Activated naive CD4-positive, alpha-beta T cell treated with anti-CD3 and anti-CD28 coated beads for 36 hours (primary cell): ENCODE measurements around the gene SLFN5. TPM values are rescaled to one million over a fixed set of nuclear protein-coding genes. Genes with fewer than 3 reads are reported as not detected.
"Not testable (repeated sequence)": the region's sequence is repeated elsewhere in the genome, so short reads cannot be mapped to it uniquely, and the experiment has no call there.

Experiments used
- CTCF ChIA-PET: fragments of 350-600 bp; sonication (Branson Sonifier 250); formaldehyde crosslinking; loops from one replicate; lab custom pipeline; 2021; ENCODE audit warnings: antibody characterized with exemption; lab: Charles Lee
- DNase-seq: peaks from one replicate; pipeline ENCODE4 v3.0.0-alpha.2; 2020
- H3K27ac Mint-ChIP-seq: one replicate; pipeline ENCODE4 v1.8.0; 2021; ENCODE audit warnings: mild to moderate bottlenecking, mixed read lengths
- H3K27me3 Mint-ChIP-seq: one replicate; pipeline ENCODE4 v1.8.0; 2021; ENCODE audit warnings: low read depth, mixed read lengths
- H3K36me3 Mint-ChIP-seq: one replicate; pipeline ENCODE4 v1.8.0; 2021; ENCODE audit warnings: low read depth, mixed read lengths
- H3K4me1 Mint-ChIP-seq: one replicate; pipeline ENCODE4 v1.8.0; 2021; ENCODE audit warnings: low read depth, mixed read lengths
- H3K4me3 Mint-ChIP-seq: one replicate; pipeline ENCODE4 v1.8.0; 2021; ENCODE audit warnings: mild to moderate bottlenecking, moderate library complexity, mixed read lengths
- H3K9me3 Mint-ChIP-seq: one replicate; pipeline ENCODE4 v1.8.0; 2021; ENCODE audit warnings: mixed read lengths
- intact Hi-C: fragments of 100-400 bp; cut with micrococcal nuclease; formaldehyde crosslinking; loops from one replicate; pipeline ENCODE4 v1.15.1; 2023
- total RNA-seq, 2 experiments: library from RNA; stranded (reverse); gene quantifications; one replicate each; pipeline ENCODE4 v1.2.3, GENCODE V29; 2021

The SLFN5 gene
- total RNA-seq, 2 experiments from 2014 or later, result 34.1 to 35.0 TPM

DNA sequence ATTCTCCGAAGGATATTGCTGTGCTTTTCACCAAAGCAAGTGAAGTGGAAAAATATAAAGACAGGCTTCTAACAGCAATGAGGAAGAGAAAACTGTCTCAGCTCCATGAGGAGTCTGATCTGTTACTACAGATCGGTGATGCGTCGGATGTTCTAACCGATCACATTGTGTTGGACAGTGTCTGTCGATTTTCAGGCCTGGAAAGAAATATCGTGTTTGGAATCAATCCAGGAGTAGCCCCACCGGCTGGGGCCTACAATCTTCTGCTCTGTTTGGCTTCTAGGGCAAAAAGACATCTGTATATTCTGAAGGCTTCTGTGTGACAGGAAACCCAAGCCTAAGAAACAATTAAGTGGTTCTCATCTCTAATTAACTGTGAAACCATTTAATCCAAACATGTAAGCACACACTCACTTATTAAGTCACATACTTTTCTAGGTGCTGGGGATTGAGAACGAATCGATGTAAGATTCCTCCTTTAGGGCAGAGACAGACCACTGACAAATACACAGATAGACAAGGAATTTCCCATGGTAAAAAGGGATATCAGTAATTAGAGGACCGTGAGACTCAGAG, 22.8 kb downstream of the SLFN5 start:
- Mint-ChIP-seq H3K27ac (no peak overlapping the region), H3K27me3 (no peaks in the 10 kb centered on the region), H3K36me3 (peaks cover 37% of the 10 kb centered on the region), H3K9me3 (no peaks in the 10 kb centered on the region), H3K4me3 (no peak overlapping the region), H3K4me1 (peaks cover 53% of the 10 kb centered on the region)
- DNase-seq, result no peak
- CTCF ChIA-PET, result interaction anchor here (0.7 to 2.1 kb wide), 3 partner anchors 8 to 87 kb away, joined by 3 to 4 read pairs (median 3); no protein-coding TSS in a partner anchor
- intact Hi-C loops, result no loop called here

- H3K36me3 Mint-ChIP-seq, H3K27ac Mint-ChIP-seq, H3K9me3 Mint-ChIP-seq, H3K4me3 Mint-ChIP-seq, intact Hi-C loops, H3K27me3 Mint-ChIP-seq: not testable (repeated sequence)
- peak; percentile 33 for DNase-seq
- H3K4me1 Mint-ChIP-seq, result peaks cover 46% of the 10 kb centered on the region
- CTCF ChIA-PET, result interaction anchor here (0.6 to 1.5 kb wide), 3 partner anchors 10 to 78 kb away, joined by 3 to 5 read pairs (median 3); no protein-coding TSS in a partner anchor
These were observed 31.5 kb downstream of the SLFN5 start for GRCh38 chr17:35274167-35275066.

- H3K27ac Mint-ChIP-seq, intact Hi-C loops, CTCF ChIA-PET, H3K36me3 Mint-ChIP-seq, H3K27me3 Mint-ChIP-seq, H3K4me3 Mint-ChIP-seq, DNase-seq, H3K9me3 Mint-ChIP-seq: not testable (repeated sequence)
- H3K4me1 Mint-ChIP-seq, result peaks cover 32% of the 10 kb centered on the region
These were observed 35.6 kb downstream of the SLFN5 start for GRCh38 chr17:35278454-35278853.

DNA sequence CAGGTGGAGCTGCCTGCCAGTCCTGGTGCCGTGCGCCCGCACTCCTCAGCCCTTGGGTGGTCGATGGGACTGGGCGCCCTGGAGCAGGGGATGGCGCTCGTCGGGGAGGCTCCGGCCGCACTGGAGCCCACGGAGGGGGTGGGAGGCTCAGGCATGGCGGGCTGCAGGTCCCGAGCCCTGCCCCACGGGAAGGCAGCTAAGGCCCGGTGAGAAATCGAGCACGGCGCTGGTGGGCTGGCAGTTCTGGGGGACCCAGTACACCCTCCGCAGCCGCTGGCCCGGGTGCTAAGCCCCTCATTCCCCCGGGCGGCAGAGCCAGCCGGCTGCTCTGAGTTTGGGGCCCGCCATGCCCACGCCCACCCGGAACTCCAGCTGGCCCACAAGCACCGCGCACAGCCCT, 36.0 kb downstream of the SLFN5 start:
- peaks cover 28% of the 10 kb centered on the region for H3K4me1 Mint-ChIP-seq
- H3K36me3 Mint-ChIP-seq, DNase-seq, H3K27ac Mint-ChIP-seq, intact Hi-C loops, CTCF ChIA-PET, H3K27me3 Mint-ChIP-seq, H3K4me3 Mint-ChIP-seq, H3K9me3 Mint-ChIP-seq: not testable (repeated sequence)

GRCh38 chr17:35283767-35284166, 40.9 kb downstream of the SLFN5 start:
- intact Hi-C loops, result no loop called here
- DNase-seq, result no peak
- H3K4me1 Mint-ChIP-seq, result peaks cover 37% of the 10 kb centered on the region
- no peaks in the 10 kb centered on the region for H3K9me3 Mint-ChIP-seq
- no peaks in the 10 kb centered on the region for H3K27me3 Mint-ChIP-seq
- H3K36me3 Mint-ChIP-seq, result no peaks in the 10 kb centered on the region
- CTCF ChIA-PET, result interaction anchor here (0.9 kb wide), 1 partner anchor 28 kb away, joined by 3 read pairs; no protein-coding TSS in a partner anchor
- no peak overlapping the region for H3K4me3 Mint-ChIP-seq
- no peak overlapping the region for H3K27ac Mint-ChIP-seq

- no peaks in the 10 kb centered on the region for H3K36me3 Mint-ChIP-seq
- CTCF ChIA-PET, result interaction anchor here (1.0 kb wide), 2 partner anchors 27 to 480 kb away, joined by 3 to 4 read pairs; no protein-coding TSS in a partner anchor
- intact Hi-C loops, result no loop called here
- no peak overlapping the region for H3K4me3 Mint-ChIP-seq
- H3K9me3 Mint-ChIP-seq, result peaks cover 2% of the 10 kb centered on the region
- DNase-seq, result no peak
- no peaks in the 10 kb centered on the region for H3K27me3 Mint-ChIP-seq
- no peak overlapping the region for H3K27ac Mint-ChIP-seq
- peaks cover 45% of the 10 kb centered on the region for H3K4me1 Mint-ChIP-seq
These were observed 42.1 kb downstream of the SLFN5 start for GRCh38 chr17:35284955-35285354.

DNA sequence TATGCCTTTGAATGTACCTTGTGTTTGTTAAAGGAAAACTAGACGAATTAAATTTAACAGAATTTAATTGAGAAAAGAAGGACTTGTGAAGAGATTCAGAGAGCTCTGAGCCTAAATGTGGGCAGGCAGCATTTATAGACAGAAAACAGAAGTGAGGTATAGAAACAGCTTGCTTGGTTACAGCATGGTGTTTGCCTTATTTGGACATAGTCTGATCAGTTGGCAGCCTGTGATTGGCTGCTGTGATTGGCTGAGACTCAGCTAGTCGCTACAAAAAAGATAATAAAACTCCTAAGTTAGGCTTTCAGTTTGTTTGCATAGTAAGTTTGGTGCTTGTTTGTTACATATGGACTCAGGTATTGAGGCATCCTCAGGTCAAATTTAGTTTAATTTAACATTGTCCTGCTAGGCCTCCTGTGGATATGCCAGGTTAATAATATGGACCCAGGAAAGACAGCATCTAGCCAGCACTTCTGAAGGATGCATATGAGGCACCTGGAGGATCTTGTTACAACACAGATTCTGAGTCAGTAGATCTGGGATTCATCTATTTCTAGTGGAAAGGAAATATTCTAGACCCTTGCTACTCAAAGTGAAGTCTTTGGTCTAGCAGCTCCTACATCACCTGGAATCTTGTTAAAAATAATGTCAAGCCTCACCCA, 43.4 kb downstream of the SLFN5 start:
- intact Hi-C loops, result loop anchor here (1.0 kb wide), 1 partner anchor 44 kb away; no protein-coding TSS in a partner anchor
- no peaks in the 10 kb centered on the region for H3K36me3 Mint-ChIP-seq
- peaks cover 2% of the 10 kb centered on the region for H3K9me3 Mint-ChIP-seq
- peaks cover 45% of the 10 kb centered on the region for H3K4me1 Mint-ChIP-seq
- no peaks in the 10 kb centered on the region for H3K27me3 Mint-ChIP-seq
- peak overlapping the region; percentile 62 for H3K27ac Mint-ChIP-seq
- DNase-seq, result peak; percentile 51
- H3K4me3 Mint-ChIP-seq, result no peak overlapping the region
- CTCF ChIA-PET, result interaction anchor here (0.6 to 1.3 kb wide), 4 partner anchors 12 to 145 kb away, joined by 3 to 5 read pairs (median 3); no protein-coding TSS in a partner anchor

- Mint-ChIP-seq H3K27ac (no peak overlapping the region), H3K4me1 (peaks cover 45% of the 10 kb centered on the region), H3K4me3 (no peak overlapping the region), H3K27me3 (no peaks in the 10 kb centered on the region), H3K9me3 (peaks cover 2% of the 10 kb centered on the region), H3K36me3 (no peaks in the 10 kb centered on the region)
- intact Hi-C loops, result no loop called here
- CTCF ChIA-PET, result interaction anchor here (0.7 kb wide), 1 partner anchor 117 kb away, joined by 3 read pairs; no protein-coding TSS in a partner anchor
- DNase-seq, result no peak
These were observed 44.5 kb downstream of the SLFN5 start for GRCh38 chr17:35287286-35287811.

DNA sequence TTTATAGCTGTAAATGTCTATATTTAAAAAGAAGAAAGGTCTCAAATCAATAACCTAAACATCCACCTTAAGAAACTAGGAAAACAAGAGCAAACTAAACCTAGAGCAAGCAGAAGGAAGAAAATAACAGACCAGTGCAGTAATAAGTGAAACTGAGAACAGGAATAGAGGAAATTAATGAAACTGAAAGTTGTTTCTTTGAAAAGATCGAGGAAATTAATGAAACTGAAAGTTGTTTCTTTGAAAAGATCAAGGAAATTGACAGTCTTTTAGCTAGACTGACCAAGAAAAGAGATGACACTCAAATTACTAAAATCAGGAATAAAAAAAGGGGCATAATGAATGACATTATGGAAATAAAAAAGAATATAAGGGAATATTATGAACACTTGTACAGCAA, 46.4 kb downstream of the SLFN5 start:
- Mint-ChIP-seq H3K4me3 (no peak overlapping the region), H3K27me3 (no peaks in the 10 kb centered on the region), H3K36me3 (no peaks in the 10 kb centered on the region), H3K4me1 (peaks cover 45% of the 10 kb centered on the region), H3K9me3 (peaks cover 2% of the 10 kb centered on the region), H3K27ac (no peak overlapping the region)
- no peak for DNase-seq
- intact Hi-C loops, result no loop called here
- CTCF ChIA-PET, result no interaction called here

- Mint-ChIP-seq H3K27me3 (no peaks in the 10 kb centered on the region), H3K4me1 (peaks cover 23% of the 10 kb centered on the region), H3K27ac (no peak overlapping the region), H3K36me3 (no peaks in the 10 kb centered on the region), H3K4me3 (no peak overlapping the region), H3K9me3 (peaks cover 6% of the 10 kb centered on the region)
- DNase-seq, result no peak
- intact Hi-C loops, result no loop called here
- CTCF ChIA-PET, result no interaction called here
These were observed 48.9 kb downstream of the SLFN5 start for GRCh38 chr17:35291802-35292201.

GRCh38 chr17:35293151-35293847, 50.4 kb downstream of the SLFN5 start:
- peaks cover 12% of the 10 kb centered on the region for H3K4me1 Mint-ChIP-seq
- no peaks in the 10 kb centered on the region for H3K27me3 Mint-ChIP-seq
- peaks cover 6% of the 10 kb centered on the region for H3K9me3 Mint-ChIP-seq
- DNase-seq, result no peak
- no peak overlapping the region for H3K27ac Mint-ChIP-seq
- H3K36me3 Mint-ChIP-seq, result no peaks in the 10 kb centered on the region
- CTCF ChIA-PET, result no interaction called here
- H3K4me3 Mint-ChIP-seq, result no peak overlapping the region
- intact Hi-C loops, result no loop called here
